Testis (tissue), 2 donors: Measurements from ENCODE around the gene FAT2.

Experiments used
- CTCF ChIP-seq, 3 experiments: fragments of 450-650 bp in 2 of 3; fragments of 200-600 bp in 1 of 3; sonication (generic) in 1 of 3; IDR thresholded peaks; one replicate each; pipeline ENCODE4 v1.5.1; 2016 to 2019; ENCODE audit warnings: antibody characterized with exemption in 3 of 3, mild to moderate bottlenecking in 2 of 3, moderate library complexity in 1 of 3
- POLR2A ChIP-seq: fragments of 450-650 bp; IDR thresholded peaks from one replicate; pipeline ENCODE4 v1.6.1; 2017; ENCODE audit warnings: antibody characterized with exemption, mild to moderate bottlenecking, moderate library complexity

GRCh38 chr5:151553130-151553670, 37.9 kb downstream of the FAT2 start:
- TF ChIP-seq CTCF (IDR thresholded peaks at IDR 0.05) (no peak), POLR2A (no peak)
